GM21576 (cell line): ENCODE results near the gene ESYT1.

Source experiments
- ATAC-seq: cut with Tn5 transposase; IDR thresholded peaks from one replicate; pipeline ENCODE4 v1.9.1; 2021; ENCODE audit warnings: mild to moderate bottlenecking, moderate library complexity; ENCODE audit not compliant: unreplicated experiment

Gene ESYT1

DNA sequence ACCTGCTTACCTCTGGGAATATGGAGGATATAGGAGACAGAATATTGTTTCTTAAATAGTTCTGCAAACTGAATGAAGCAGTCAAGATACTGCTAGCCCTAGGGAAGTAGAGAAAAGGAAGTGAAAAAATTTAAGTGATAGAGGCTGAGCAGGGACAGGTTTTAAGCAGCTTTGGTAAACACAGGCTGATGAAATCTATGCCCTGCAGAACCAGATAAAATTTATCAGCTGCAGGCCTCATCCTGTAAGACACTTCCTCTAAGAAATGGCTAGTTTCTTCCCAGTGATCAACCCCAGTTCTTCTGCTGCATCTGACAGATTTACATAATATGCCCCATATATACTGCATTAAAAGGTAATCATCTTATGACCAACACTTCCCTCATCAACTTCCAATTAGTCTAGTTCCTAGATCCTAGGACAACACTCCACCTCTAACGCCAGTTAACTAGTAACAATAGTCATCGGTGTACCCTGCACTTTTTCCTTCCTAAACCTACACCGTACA is 1.3 kb upstream of the ESYT1 start:
- ATAC-seq, result no peak

DNA sequence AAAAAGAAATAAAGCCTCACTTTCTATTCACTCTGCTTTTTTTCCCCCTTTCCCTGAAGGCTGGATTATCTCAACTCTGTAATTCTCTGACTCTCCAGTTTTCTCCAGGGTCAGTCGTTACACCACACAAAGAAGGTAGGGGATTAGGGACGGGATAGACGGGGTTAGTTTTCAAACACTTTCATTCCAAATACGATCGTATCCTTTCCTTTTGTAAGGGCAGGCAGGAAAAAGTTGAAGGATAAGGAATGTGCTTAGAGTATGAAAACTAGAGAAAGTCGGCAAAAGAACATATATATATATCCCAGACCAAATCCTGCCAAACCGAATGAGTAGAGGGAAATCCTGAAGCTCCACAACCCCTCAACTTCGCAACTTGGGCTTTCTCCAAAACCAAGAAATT is 581 bp upstream of the ESYT1 start:
- ATAC-seq, result no peak

DNA sequence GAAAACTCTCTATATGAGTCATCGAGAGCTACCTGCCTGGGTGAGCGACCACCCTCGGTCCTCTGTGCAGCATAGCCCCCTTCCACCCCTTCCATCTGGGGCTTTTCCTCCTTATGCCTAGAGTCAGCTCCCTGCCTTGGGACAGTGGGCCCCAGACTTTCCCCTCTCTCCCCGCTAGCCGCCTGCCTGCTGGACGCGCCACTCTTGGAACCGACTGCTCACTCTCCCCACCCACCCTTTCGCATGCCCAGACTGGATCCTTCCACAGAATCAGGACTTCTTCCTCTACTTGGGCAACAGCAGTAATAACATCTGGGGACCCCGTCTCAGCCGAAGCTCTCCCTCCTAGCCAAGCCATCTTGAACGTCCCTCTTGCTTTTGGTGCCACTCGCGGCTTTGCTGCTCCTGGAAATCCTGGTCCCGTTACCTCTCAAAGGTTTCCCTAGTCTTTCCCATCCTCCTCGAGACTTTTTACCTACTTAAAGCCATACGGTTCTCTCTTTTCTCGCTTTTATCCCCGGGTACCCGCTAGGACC is 671 bp downstream of the ESYT1 start:
- ATAC-seq, result no peak

DNA sequence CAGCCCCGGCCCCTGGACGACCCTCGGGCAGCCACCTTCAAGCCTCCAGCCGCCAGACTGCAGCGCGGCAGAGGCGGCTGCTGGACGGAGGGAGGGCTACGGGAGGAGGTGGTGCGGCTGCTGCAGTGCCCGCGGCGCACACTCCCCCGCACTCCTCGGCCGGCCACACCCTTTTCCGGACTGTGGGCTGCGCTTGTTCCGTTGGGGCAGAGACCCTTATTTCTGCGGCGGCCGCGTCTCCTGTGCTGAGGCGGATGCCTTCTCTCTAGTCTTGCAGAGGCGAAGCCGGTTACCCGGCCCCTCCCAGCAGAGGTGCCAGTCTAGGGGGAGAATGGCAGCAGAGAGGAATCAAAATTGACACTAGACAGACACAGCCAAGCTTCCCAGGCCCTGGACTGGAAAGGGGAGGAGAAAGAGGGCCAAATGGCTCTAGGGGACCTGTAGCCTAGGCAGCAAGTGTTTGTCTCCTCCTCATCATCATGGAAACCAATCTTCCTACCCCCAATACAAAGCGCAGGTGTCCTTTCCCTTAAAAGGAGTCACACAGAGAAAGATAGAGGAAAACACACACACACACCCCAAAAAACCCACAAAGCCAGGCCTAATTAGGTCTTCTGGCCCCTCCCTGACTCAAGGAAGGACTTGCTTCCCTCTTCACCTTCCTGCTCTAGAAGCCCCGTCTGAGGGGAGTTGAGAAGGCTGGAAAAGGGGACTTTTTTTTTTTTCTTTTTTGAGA is 1.3 kb downstream of the ESYT1 start:
- no peak for ATAC-seq

DNA sequence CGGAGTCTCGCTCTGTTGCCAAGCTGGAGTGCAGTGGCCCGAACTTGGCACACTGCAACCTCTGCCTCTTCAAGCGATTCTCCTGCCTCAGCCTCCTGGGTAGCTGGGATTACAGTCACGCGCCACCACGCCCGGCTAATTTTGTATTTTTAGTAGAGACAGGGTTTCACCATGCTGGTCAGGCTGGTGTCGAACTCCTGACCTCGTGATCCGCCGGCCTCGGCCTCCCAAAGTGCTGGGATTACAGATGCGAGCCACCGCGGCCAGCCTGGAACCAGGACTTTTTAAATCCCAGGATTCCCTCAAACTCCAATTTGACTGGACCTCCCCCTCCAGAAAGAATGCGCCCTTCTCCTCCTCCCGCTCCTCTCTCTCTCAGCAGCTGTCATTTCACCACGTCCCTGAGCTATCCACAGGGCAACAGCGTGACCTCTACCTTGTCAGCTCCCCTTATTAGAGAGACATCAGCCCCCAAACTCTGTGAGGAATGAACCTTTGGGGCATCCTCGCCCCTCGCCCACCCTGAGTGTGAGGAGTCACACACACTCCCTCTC is 2.0 kb downstream of the ESYT1 start:
- ATAC-seq, result no peak

DNA sequence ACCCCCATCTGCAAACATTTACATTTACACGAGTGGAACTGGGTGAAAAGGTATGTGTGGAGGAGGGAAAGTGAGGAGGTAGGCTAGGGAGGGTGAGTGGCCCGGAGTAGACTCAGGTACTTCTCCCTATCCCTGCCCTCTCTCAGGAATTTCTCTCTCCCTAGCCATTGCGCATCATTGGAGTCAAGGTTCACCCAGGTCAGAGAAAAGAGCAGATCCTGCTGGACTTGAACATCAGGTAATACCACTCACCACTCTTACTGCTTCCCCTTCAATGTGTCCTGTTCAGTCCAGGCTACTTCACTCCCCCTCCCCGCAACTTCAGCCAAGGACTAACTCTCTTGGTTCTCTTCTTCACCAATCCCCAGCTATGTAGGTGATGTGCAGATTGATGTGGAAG is 2.8 kb downstream of the ESYT1 start:
- no peak for ATAC-seq

DNA sequence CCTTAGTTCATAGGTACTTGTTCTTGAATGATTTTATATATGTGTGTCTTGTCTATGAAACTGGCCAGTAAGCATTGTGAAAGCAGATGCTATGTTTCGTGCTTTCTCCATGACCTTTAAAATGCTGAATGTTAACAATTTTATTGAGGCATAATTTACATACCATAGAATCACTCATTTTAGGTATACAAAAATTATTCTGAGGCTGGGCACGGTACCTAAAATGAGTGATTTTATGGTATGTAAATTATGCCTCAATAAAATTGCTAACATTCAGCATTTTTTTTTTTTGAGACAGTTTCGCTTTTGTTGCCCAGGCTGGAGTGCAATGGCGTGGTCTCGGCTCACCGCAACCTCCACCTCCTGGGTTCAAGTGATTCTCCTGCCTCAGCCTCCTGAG is 6.8 kb downstream of the ESYT1 start:
- no peak for ATAC-seq

DNA sequence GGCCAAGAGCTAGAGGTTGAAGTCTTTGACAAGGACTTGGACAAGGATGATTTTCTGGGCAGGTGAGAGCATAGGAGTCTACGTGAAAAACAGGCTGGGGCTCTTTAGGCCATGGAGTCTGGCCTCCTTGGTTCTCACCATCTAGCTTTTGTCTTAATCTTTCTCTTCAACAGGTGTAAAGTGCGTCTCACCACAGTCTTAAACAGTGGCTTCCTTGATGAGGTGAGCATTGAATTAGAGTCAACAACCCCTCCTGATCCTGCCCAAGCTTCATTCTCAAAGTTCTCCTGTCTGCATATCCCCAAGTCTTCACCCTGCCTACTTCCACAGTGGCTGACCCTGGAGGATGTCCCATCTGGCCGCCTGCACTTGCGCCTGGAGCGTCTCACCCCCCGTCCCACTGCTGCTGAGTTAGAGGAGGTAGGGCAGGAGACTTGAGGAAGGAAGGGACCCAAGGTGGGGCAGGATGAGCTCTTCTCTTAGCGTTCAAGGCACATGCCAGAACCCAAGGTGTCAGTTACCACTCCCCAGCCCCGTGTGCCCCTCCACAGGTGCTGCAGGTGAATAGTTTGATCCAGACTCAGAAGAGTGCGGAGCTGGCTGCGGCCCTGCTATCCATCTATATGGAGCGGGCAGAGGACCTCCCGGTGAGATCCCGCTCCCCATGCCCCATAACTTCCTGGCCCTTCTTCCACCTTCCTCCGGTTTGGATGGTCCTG is 9.9 kb downstream of the ESYT1 start:
- no peak for ATAC-seq

DNA sequence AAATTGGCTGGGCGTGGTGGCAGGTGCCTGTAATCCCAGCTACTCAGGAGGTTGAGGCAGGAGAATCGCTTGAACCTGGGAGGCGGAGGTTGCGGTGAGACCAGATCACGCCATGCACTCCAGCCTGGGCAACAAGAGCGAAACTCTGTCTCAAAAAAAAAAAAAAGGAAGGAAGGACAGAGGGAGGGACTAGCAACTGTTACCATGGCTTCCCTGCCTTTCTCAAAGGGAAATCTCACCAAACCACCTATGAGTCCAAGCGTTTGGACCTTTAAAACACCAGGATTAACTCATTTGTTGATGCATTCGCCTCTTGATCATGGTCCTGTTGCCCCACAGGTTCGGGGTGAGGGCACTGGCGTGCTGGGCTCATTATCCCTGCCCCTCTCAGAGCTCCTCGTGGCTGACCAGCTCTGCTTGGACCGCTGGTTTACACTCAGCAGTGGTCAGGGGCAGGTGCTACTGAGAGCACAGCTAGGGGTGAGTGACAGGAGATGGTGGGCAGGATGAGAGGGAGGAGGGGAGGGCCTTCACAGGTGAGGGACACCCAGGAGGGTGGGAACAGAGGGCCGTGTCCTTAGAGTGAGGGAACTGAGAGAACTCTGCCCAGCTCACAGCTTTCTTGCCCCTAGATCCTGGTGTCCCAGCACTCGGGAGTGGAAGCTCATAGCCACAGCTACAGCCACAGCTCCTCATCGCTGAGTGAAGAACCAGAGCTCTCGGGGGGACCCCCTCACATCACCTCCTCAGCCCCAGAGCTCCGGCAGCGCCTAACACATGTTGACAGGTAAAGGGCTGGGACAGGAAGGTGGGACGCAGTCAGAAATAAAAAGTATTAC is 14.1 kb downstream of the ESYT1 start:
- no peak for ATAC-seq

DNA sequence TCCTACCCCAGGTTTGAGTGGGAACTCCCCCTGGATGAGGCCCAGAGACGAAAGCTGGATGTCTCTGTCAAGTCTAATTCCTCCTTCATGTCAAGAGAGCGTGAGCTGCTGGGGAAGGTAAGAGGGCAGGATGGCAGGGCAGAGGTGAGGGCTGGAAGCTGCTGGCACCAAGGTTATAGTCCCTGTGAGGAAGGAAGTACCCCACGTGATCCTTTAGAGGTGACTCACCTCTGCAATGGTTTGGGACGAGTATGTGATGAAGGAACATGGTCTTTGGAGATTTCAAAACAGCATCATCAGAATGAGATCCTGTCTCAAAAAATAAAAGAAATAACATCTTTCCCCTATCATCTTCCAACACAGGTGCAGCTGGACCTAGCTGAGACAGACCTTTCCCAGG is 15.2 kb downstream of the ESYT1 start:
- no peak for ATAC-seq

DNA sequence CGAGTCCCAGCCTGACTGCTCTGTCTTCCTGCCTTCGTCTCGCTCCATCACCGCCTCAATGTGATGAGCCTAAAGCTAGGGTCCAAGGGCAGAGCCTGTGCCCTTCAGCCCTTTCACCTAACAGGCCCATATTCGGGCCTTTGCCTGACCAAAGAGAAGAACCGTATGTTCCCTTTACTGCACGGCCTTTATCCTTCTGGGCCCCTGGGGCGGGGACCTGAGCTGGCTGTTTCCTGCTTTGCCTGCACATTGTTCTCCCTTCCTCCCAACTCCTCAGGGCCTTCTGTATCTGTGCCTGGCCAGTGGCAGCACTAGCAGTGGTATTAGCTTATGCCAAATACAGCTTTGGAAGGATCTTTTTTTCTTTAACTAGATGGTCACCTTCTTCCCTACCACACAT is 15.8 kb downstream of the ESYT1 start:
- no peak for ATAC-seq

DNA sequence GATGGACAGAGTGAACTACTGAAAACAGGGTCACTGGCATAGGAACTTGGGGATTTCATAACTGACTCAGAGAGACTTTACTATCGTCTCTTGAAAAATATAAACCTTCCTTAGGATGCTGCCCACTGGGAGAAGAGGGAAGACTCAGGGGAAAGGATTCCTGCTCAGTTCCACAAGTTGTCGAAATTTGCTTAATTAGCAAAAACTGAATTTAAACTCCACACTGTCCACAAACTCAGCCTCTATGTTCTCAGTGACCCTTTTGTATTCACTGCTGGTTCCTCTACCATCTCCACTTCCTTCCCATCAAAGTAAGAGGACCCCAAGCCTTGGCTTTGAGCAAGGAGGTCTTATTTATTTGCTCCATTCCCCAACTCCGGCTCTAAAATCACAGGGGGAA is 17.1 kb downstream of the ESYT1 start:
- ATAC-seq, result no peak

DNA sequence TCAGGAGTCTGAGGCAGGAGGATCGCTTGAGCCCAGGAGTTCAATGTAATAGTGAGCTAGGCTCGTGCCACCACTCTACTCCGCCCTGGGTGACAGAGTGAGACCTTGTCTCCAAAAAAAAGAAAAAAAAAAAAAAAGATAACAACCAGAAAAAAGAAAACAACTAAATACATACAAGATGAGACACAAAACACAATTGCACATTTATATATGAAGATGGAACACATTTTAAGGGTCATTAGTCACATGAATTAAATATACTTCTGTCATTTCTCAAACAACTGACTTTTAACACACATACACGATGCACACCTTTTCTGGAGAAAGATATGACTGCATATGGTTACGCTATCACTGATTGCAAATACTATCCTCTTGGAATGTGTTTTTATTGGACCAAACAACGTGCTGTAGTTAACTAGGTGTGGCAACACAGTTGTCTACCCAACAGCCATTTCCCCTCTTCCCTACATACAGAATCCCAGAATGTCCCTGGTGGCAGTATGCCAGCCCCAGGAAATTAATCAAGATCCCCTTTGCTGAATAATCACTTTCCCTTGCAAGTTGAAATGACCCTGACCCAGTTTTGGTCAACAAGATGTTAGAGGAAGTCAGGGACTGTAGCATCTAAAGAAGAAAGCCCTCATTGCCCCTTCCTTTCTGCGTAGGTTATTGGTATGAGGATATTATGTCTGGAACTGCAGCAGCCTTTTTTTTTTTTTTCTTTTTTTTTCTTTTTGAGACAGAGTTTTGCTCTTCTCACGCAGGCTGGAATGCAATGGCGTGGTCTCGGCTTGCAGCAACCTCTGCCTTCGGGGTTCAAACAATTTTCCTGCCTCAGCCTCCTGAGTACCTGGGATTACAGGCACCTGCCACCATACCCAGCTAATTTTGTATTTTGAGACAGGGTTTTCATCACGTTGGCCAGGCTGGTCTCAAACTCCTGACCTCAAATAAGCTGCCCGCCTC is 18.7 kb downstream of the ESYT1 start:
- no peak for ATAC-seq

DNA sequence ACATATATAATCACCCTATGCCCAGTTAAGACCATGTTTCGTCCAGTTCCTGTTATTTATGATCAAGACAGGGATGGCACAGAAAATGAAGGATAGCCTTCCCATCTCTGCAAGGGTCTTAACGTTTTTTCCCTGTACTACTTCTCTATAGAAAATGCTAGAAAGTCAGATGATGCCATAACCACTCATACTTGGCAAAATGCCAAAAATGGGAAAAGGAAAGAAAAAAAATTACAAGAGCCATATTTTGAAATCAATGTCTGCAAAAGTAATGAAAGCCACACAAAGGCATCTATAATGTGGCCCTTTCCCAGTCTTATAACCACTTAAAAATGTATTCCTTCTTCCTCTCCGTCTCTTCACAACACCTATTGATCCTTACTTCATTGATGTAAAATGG is 22.5 kb downstream of the ESYT1 start:
- ATAC-seq, result no peak

DNA sequence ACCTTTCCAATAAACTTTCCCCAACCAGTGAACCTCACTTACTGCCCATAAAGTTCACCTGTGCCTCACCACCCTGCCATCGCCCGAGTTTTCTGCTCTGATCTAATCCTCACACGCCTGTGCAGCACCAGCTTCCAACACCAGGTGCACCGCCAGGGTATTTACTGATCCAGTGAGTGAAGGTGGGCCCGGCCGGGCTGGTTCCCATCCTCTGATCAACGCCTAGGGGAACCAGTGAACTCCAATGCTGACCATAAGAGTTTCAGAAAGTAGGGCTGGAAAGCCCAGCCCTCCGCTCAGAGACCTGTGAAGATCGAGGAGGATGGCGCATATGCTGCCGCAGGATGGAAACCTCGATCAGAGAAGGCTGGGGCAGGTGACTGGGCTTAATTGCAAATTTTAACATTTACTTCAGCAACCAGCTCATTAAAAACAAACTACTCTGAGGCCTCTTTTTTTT is 23.6 kb downstream of the ESYT1 start:
- peak; percentile 45 for ATAC-seq

DNA sequence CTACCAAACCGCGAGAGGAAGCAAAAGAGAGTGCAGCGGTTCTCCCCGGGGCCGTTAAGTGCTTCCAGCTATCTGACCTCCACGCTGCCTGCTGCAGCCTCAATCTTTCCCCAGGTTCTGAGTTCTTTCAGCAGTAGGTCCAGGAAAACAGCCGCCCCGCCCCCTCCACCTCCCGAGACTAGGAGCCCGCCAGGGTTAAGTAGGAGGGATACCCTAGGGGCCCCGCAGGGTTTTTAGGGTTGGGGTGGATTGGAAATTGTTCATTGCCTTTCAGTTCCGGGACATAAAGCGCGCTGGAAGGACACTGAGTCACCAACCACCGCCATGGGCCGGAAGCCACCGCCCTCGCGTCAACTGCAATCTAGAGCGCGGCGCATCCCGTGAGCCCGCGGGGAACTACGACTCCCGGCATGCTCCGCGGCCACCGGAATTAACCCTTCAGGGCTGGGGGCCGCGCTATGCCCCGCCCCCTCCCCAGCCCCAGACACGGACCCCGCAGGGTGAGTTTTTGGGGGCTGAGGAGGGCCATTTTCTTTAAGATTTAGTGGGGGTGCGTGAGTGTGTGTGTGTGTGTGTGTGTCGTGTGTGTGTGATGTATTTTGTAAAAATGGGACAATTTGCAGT is 24.2 kb downstream of the ESYT1 start, which contains the start of gene MYL6B:
Gene MYL6B (plus strand): TSS at position 456 of the 624 bp plus-strand sequence. CDS start 1,332 bp downstream, outside the sequence.
- peak; percentile 86 for ATAC-seq

DNA sequence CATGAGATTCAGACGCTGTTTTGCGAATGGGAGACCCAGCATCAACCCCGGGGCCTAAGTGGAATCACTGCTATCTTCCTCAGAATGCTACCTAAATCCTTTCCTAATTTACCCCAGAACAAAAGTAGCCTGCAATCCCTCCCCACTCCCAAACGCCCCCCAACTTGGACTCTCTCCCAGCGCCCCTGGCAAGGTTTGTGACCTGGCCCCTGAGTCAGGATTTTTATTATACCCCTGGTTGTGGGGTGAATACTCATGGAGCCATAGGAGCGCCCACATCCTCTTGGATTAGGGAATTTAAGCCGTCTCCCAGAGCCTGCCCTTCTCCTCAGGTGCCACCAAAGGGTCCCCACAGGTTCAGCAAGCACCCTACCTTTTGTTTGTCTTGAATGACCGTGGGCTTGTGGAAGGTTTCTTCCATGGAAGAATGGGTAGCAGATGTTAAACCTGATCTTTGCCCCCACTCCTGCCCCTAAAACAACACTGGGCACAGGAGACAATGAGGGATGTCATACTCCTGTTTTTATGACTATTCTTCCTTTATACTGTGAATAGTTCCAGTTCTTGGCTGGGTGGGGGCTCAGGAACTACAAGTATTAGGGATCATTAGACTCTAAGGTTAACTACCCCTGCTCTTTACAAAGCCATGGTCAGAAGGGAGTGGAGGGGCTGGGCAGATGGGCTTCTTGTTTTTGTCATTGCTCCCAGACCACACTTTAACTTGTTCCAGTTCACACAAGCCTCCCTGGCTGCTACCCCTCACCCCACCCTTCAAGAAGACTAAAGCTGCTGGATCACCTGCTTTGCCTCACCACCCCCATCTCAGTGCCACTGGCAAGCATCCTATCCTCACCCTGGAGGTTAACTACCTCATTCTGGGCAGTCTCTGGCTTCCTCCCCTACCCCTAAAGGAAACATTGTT is 24.9 kb downstream of the ESYT1 start:
- ATAC-seq, result no peak

DNA sequence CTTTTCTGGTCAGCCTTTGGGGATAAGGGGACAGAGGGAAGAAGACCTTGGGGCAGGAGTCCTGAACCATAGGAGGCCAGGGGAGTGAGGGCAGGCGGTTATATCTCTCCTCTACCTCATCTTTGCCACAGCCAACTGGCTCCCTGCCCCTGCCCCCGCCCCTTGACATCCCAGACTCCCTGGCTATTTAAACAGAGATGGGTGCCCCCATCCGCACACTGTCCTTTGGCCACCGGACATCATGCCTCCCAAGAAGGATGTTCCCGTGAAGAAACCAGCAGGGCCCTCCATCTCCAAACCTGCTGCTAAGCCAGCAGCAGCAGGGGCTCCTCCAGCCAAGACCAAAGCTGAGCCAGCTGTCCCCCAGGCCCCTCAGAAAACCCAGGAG is 25.6 kb downstream of the ESYT1 start:
- ATAC-seq, result no peak
